IMR-90 (cell line): ENCODE data around the gene GPR35. TPM values are rescaled to one million over a fixed set of nuclear protein-coding genes. Genes with fewer than 3 reads are reported as not detected.

Experiments
- ATAC-seq: fragments of 200-7000 bp; cut with Tn5 transposase; 2 replicates; pipeline ENCODE4 v1.9.1; 2020; ENCODE audit warnings: low read depth, mild to moderate bottlenecking, moderate library complexity
- BruUV-seq: library from RNA; stranded (reverse); fragments of 400-500 nt; replicated peaks from 2 replicates; lab custom pipeline; 2021; lab: Mats Ljungman, UMichigan
- CTCF ChIA-PET: fragments of 300-600 bp; formaldehyde crosslinking; extraction: SDS; loops from one replicate; lab custom pipeline; 2021; ENCODE audit warnings: antibody characterized with exemption; lab: Yijun Ruan, JAX
- POLR2A ChIA-PET: fragments of 300-600 bp; sonication (Branson Sonifier 250); formaldehyde crosslinking; loops from one replicate; lab custom pipeline; 2022; ENCODE audit warnings: antibody characterized with exemption; ENCODE audit not compliant: unreplicated experiment; lab: Charles Lee
- DNase-seq: peaks from one replicate; pipeline ENCODE4 v3.0.0; 2013
- H2AFZ ChIP-seq: replicated peaks from 2 replicates; pipeline ENCODE3; 2013; ENCODE audit warnings: low read length, mild to moderate bottlenecking; ENCODE audit not compliant: poor library complexity
- H2AK5ac ChIP-seq: 2 replicates; pipeline ENCODE4 v1.6.1; 2013; ENCODE audit warnings: low read depth, low read length, inconsistent platforms
- H2AK9ac ChIP-seq: replicated peaks from 2 replicates; pipeline ENCODE3; 2013; ENCODE audit warnings: mild to moderate bottlenecking, low read depth, low read length, moderate library complexity; ENCODE audit not compliant: poor library complexity
- H2BK120ac ChIP-seq: 2 replicates; pipeline ENCODE4 v1.6.1; 2013; ENCODE audit warnings: low read depth, low read length, inconsistent platforms
- H2BK15ac ChIP-seq: 3 replicates; pipeline ENCODE4 v1.6.1; 2013; ENCODE audit warnings: low read depth, low read length, inconsistent platforms
- H2BK20ac ChIP-seq: 2 replicates; pipeline ENCODE4 v1.6.1; 2013; ENCODE audit warnings: low read depth, mild to moderate bottlenecking, inconsistent platforms, low read length, moderate library complexity
- H2BK5ac ChIP-seq: 2 replicates; pipeline ENCODE4 v1.6.1; 2013; ENCODE audit warnings: mild to moderate bottlenecking, low read depth, low read length, inconsistent platforms; ENCODE audit not compliant: poor library complexity, severe bottlenecking
- H3K14ac ChIP-seq: replicated peaks from 2 replicates; pipeline ENCODE4 v1.6.1; 2013; ENCODE audit warnings: low read depth, low read length, inconsistent platforms
- H3K18ac ChIP-seq: 2 replicates; pipeline ENCODE4 v1.6.1; 2013; ENCODE audit warnings: low read depth, low read length, control low read depth
- H3K23ac ChIP-seq: 2 replicates; pipeline ENCODE4 v1.6.1; 2013; ENCODE audit warnings: low read depth, low read length, inconsistent platforms
- H3K27ac ChIP-seq: 2 replicates; pipeline ENCODE4 v1.5.1; 2013; ENCODE audit warnings: mild to moderate bottlenecking, control low read depth, low read length; ENCODE audit not compliant: insufficient read depth
- H3K27me3 ChIP-seq: 2 replicates; pipeline ENCODE4 v1.6.1; 2013; ENCODE audit warnings: low read length; ENCODE audit not compliant: control insufficient read depth, insufficient read depth
- H3K36me3 ChIP-seq: 2 replicates; pipeline ENCODE4 v1.6.1; 2013; ENCODE audit warnings: low read length, mixed read lengths; ENCODE audit not compliant: control insufficient read depth, insufficient read depth
- H3K4ac ChIP-seq: 2 replicates; pipeline ENCODE4 v1.6.1; 2013; ENCODE audit warnings: low read depth, low read length, inconsistent platforms
- H3K4me1 ChIP-seq: 2 replicates; pipeline ENCODE4 v1.6.1; 2013; ENCODE audit warnings: low read length, mixed read lengths; ENCODE audit not compliant: control insufficient read depth, insufficient read depth
- H3K4me2 ChIP-seq: 2 replicates; pipeline ENCODE4 v1.6.1; 2013; ENCODE audit warnings: low read depth, mild to moderate bottlenecking, control low read depth, low read length, moderate library complexity
- H3K4me3 ChIP-seq: 2 replicates; pipeline ENCODE4 v1.5.1; 2013; ENCODE audit warnings: low read depth, mild to moderate bottlenecking, control low read depth, low read length, moderate library complexity; ENCODE audit not compliant: insufficient read depth
- H3K56ac ChIP-seq: 2 replicates; pipeline ENCODE4 v1.6.1; 2013; ENCODE audit warnings: low read length, inconsistent platforms; ENCODE audit not compliant: insufficient read depth; ENCODE audit errors: extremely low read depth
- H3K79me1 ChIP-seq, 2 experiments: 2 replicates each; pipeline ENCODE4 v1.6.1; 2013; ENCODE audit warnings: low read length in 2 of 2, inconsistent platforms in 1 of 2, low read depth in 1 of 2
- H3K9ac ChIP-seq: 2 replicates; pipeline ENCODE4 v1.6.1; 2013; ENCODE audit warnings: low read depth, low read length, control low read depth
- H3K9me1 ChIP-seq: 2 replicates; pipeline ENCODE4 v1.6.1; 2013; ENCODE audit warnings: low read length, inconsistent platforms; ENCODE audit not compliant: insufficient read depth
- H3K9me3 ChIP-seq: 2 replicates; pipeline ENCODE4 v1.6.1; 2013; ENCODE audit warnings: low read length; ENCODE audit not compliant: control insufficient read depth, insufficient read depth
- H4K20me1 ChIP-seq: 2 replicates; pipeline ENCODE4 v1.6.1; 2013; ENCODE audit warnings: low read length, inconsistent platforms; ENCODE audit not compliant: insufficient read depth
- H4K5ac ChIP-seq: 2 replicates; pipeline ENCODE4 v1.6.1; 2013; ENCODE audit warnings: mild to moderate bottlenecking, low read depth, low read length, control low read depth
- H4K8ac ChIP-seq, 2 experiments: 2 replicates each; pipeline ENCODE4 v1.6.1; 2013; ENCODE audit warnings: low read depth in 2 of 2, low read length in 2 of 2, control low read depth in 1 of 2, inconsistent platforms in 1 of 2
- H4K91ac ChIP-seq: 2 replicates; pipeline ENCODE4 v1.6.1; 2013; ENCODE audit warnings: low read depth, low read length, inconsistent platforms; ENCODE audit not compliant: insufficient read depth
- CEBPB ChIP-seq: IDR thresholded peaks from 2 replicates; pipeline ENCODE4 v1.6.1; 2012; ENCODE audit warnings: low read depth, low read length, improper control_type of control experiment
- CHD1 ChIP-seq: IDR thresholded peaks from 2 replicates; pipeline ENCODE4 v1.6.1; 2012; ENCODE audit warnings: low read depth, low read length, improper control_type of control experiment
- NFE2L2 ChIP-seq: fragments of 150-350 bp; IDR thresholded peaks from 2 replicates; pipeline ENCODE4 v1.6.1; 2016; ENCODE audit warnings: low read depth, mild to moderate bottlenecking, low read length
- POLR2A ChIP-seq: IDR thresholded peaks from 2 replicates; pipeline ENCODE4 v1.6.1; 2012; ENCODE audit warnings: mild to moderate bottlenecking, low read depth, low read length
- RAD21 ChIP-seq: IDR thresholded peaks from 2 replicates; pipeline ENCODE4 v1.6.1; 2012; ENCODE audit warnings: low read length, improper control_type of control experiment
- RCOR1 ChIP-seq: IDR thresholded peaks from 2 replicates; pipeline ENCODE4 v1.6.1; 2012; ENCODE audit warnings: mild to moderate bottlenecking, low read length, improper control_type of control experiment; ENCODE audit not compliant: insufficient replicate concordance
- RFX5 ChIP-seq: IDR thresholded peaks from 2 replicates; pipeline ENCODE4 v1.8.0; 2012; ENCODE audit warnings: low read depth, mild to moderate bottlenecking, low read length, moderate library complexity
- USF2 ChIP-seq: fragments of 150-350 bp; IDR thresholded peaks from 2 replicates; pipeline ENCODE4 v1.6.1; 2017; ENCODE audit warnings: mild to moderate bottlenecking, antibody characterized with exemption, low read length, low read depth
- WGBS, 2 experiments: methylation state at CpG; one replicate each; pipeline versions ENCODE4 v1.1.5 to v1.1.7; 2013; ENCODE audit warnings: missing lambda C conversion rate in 2 of 2; ENCODE audit not compliant: insufficient read length in 1 of 2; ENCODE audit errors: extremely low coverage in 2 of 2; 5-methylcytosine and 5-hydroxymethylcytosine counted together
- dilution Hi-C: fragments of 300-500 bp; cut with HindIII; formaldehyde crosslinking; loops from one replicate; pipeline ENCODE4 v1.14.3; 2018; ENCODE audit warnings: low sequenced_read_pairs; ENCODE audit not compliant: unreplicated experiment
- in situ Hi-C: fragments of 300-500 bp; cut with MboI; formaldehyde crosslinking; loops from 3 replicates; pipeline ENCODE4 v1.14.3; 2019; ENCODE audit warnings: low sequenced_read_pairs, inconsistent platforms, mixed read lengths
- intact Hi-C: fragments of 100-400 bp; cut with micrococcal nuclease; formaldehyde crosslinking; loops from 2 replicates; pipeline ENCODE4 v1.10.0; 2022
- polyA plus RNA-seq, 3 experiments: library from polyadenylated mRNA; depleted of rRNA; stranded (reverse); fragments of >200 nt; gene quantifications; 2 replicates each; pipeline ENCODE4 v1.2.3, GENCODE V29; 2012; ENCODE audit warnings: low replicate concordance in 1 of 3
- total RNA-seq: library from RNA; depleted of rRNA; stranded (reverse); fragments of >200 nt; gene quantifications from 2 replicates; pipeline ENCODE4 v1.2.3, GENCODE V29; 2012
- TF ChIP-seq, protein P1 (sequence below): conservative IDR thresholded peaks from 2 replicates; pipeline ENCODE4 v1.5.1; 2012; ENCODE audit warnings: mild to moderate bottlenecking, low read depth, low read length, improper control_type of control experiment

Gene GPR35
- total and polyA plus RNA-seq, 2 of the 4 experiments (the other 2 are of a cell fraction): 0.31 TPM; not detected in 1

DNA sequence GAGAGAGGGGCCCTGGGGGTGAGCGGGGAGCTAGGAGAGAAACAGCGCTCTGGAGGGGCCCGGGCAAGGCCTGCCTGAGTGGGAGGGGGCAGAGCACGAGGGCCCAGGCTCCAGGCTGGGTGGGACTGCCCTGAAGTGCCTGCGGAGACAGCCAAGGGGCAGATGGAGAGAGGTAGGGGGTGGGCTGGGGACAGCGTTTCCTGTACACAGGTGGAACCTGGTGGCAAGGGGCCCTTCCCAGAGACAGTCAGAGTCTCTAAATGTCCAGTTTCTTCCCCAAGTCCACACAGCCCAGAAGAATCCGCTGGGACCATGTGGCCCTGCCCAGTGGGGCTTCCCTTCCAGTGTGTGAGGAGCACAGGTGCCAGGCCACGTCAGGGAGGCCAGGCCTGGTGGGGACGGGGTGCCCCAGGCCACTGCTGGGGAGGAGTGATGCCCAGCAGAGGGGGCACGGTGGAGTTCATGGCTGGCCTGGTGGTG lies 1.7 kb upstream of the GPR35 start:
- no peaks in the 10 kb centered on the region for H3K9me1 ChIP-seq
- no peak overlapping the region for H3K4me3 ChIP-seq
- no peak overlapping the region for H3K14ac ChIP-seq
- no peak overlapping the region for H3K4me2 ChIP-seq
- no peaks in the 10 kb centered on the region for H3K36me3 ChIP-seq
- no peak overlapping the region for H4K91ac ChIP-seq
- no peak overlapping the region for H2AK9ac ChIP-seq
- H3K27me3 ChIP-seq: peaks cover 4% of the 10 kb centered on the region; the same call in 1 of the 2 replicates
- no peak overlapping the region for H3K18ac ChIP-seq
- H4K5ac ChIP-seq: no peak overlapping the region
- H3K9me3 ChIP-seq: no peaks in the 10 kb centered on the region
- H3K56ac ChIP-seq: no peak overlapping the region
- no peak for DNase-seq
- no peak overlapping the region for H2BK20ac ChIP-seq
- no peak for TF ChIP-seq NFE2L2
- TF ChIP-seq RCOR1: no peak
- no peak for TF ChIP-seq CEBPB
- no peak for TF ChIP-seq RFX5
- no peak for TF ChIP-seq POLR2A
- no peak for TF ChIP-seq USF2
- no peak for TF ChIP-seq RAD21
- no peak for TF ChIP-seq CHD1
- TF ChIP-seq, protein P1, sequence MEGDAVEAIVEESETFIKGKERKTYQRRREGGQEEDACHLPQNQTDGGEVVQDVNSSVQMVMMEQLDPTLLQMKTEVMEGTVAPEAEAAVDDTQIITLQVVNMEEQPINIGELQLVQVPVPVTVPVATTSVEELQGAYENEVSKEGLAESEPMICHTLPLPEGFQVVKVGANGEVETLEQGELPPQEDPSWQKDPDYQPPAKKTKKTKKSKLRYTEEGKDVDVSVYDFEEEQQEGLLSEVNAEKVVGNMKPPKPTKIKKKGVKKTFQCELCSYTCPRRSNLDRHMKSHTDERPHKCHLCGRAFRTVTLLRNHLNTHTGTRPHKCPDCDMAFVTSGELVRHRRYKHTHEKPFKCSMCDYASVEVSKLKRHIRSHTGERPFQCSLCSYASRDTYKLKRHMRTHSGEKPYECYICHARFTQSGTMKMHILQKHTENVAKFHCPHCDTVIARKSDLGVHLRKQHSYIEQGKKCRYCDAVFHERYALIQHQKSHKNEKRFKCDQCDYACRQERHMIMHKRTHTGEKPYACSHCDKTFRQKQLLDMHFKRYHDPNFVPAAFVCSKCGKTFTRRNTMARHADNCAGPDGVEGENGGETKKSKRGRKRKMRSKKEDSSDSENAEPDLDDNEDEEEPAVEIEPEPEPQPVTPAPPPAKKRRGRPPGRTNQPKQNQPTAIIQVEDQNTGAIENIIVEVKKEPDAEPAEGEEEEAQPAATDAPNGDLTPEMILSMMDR: no peak
- dilution Hi-C loops (no loop called here), intact Hi-C loops (no loop called here), in situ Hi-C loops (no loop called here)
- H2AK5ac ChIP-seq: no peak overlapping the region
- H3K23ac ChIP-seq: no peak overlapping the region
- no TSS peak for BruUV-seq
- 76% methylated on average over 4 of the region's 10 CpGs; no CpG with 5 or more reads in 1 of the 2 experiments for WGBS, 2 experiments
- H3K9ac ChIP-seq: no peak overlapping the region
- H3K4ac ChIP-seq: no peak overlapping the region
- ChIA-PET POLR2A (no interaction called here), CTCF (no interaction called here)
- peak overlapping the region; percentile 14 for H2AFZ ChIP-seq
- no peak overlapping the region for H2BK120ac ChIP-seq
- H2BK5ac ChIP-seq: no peak overlapping the region
- H3K4me1 ChIP-seq: peaks cover 2% of the 10 kb centered on the region; the same call in 1 of the 2 replicates
- no peaks in the 10 kb centered on the region for H3K79me1 ChIP-seq
- H2BK15ac ChIP-seq: no peak overlapping the region
- no peaks in the 10 kb centered on the region for H4K20me1 ChIP-seq
- no peak overlapping the region for H4K8ac ChIP-seq
- no peak for ATAC-seq
- no peak overlapping the region for H3K27ac ChIP-seq
